GM12878 (cell line): ENCODE results near the gene RAP1GAP. TPM values are rescaled to one million over a fixed set of nuclear protein-coding genes. Genes with fewer than 3 reads are reported as not detected.

Experiments
- ATAC-seq: fragments of 200-7000 bp; cut with Tn5 transposase; 3 replicates; pipeline ENCODE4 v1.9.1; 2020; ENCODE audit warnings: mild to moderate bottlenecking, moderate library complexity
- BruUV-seq: library from RNA; stranded (reverse); fragments of 400-500 nt; replicated peaks from 2 replicates; lab custom pipeline; 2021; lab: Mats Ljungman, UMichigan
- CTCF ChIA-PET: fragments of 300-600 bp; sonication (Branson Sonifier 250); formaldehyde crosslinking; extraction: SDS; loops from one replicate; lab custom pipeline; 2021; ENCODE audit warnings: inconsistent platforms; lab: Yijun Ruan, JAX
- POLR2A ChIA-PET: fragments of 350-600 bp; formaldehyde crosslinking; extraction: SDS; loops from one replicate; lab custom pipeline; 2021; ENCODE audit warnings: inconsistent platforms; lab: Charles Lee
- RAD21 ChIA-PET: fragments of 300-600 bp; sonication (Branson Sonifier 250); formaldehyde crosslinking; loops from one replicate; lab custom pipeline; 2023; ENCODE audit warnings: antibody characterized with exemption; ENCODE audit not compliant: unreplicated experiment; lab: Charles Lee
- SMC1A ChIA-PET: fragments of 300-600 bp; sonication (Branson Sonifier 250); formaldehyde crosslinking; loops from one replicate; lab custom pipeline; 2023; ENCODE audit not compliant: unreplicated experiment, uncharacterized antibody; lab: Charles Lee
- DNase-seq: peaks from one replicate; pipeline ENCODE4 v3.0.0-alpha.2; 2011; ENCODE audit warnings: low read depth, low spot score
- FAIRE-seq: peaks from 3 replicates; lab custom pipeline; 2011; peaks lifted over from hg19 to GRCh38; lab: Jason Lieb, UNC
- H2AFZ ChIP-seq: 2 replicates; pipeline ENCODE4 v1.6.0; 2011; ENCODE audit warnings: low read depth, low read length, control low read depth; ENCODE audit not compliant: control insufficient read depth
- H3K27ac ChIP-seq: 2 replicates; pipeline ENCODE4 v1.5.1; 2011; ENCODE audit warnings: control low read depth; ENCODE audit not compliant: control insufficient read depth, insufficient read depth
- H3K27me3 ChIP-seq, 2 experiments: replicated peaks in 1 of 2; 2 replicates each; pipeline versions ENCODE4 v1.6.0 to v1.6.1; 2011; ENCODE audit warnings: low read length in 1 of 2; ENCODE audit not compliant: control insufficient read depth in 2 of 2, insufficient read depth in 2 of 2
- H3K36me3 ChIP-seq, 2 experiments: 2 replicates each; pipeline ENCODE4 v1.5.1; 2011; ENCODE audit warnings: low read length in 1 of 2; ENCODE audit not compliant: control insufficient read depth in 2 of 2, insufficient read depth in 2 of 2
- H3K4me1 ChIP-seq: 2 replicates; pipeline ENCODE4 v1.6.1; 2011; ENCODE audit warnings: mild to moderate bottlenecking, low read length, moderate library complexity, mixed read lengths; ENCODE audit not compliant: control insufficient read depth, insufficient read depth
- H3K4me2 ChIP-seq: 2 replicates; pipeline ENCODE4 v1.6.0; 2011; ENCODE audit warnings: control low read depth; ENCODE audit not compliant: control insufficient read depth, insufficient read depth
- H3K4me3 ChIP-seq: fragments of 200-600 bp; sonication (generic); 2 replicates; pipeline ENCODE4 v1.5.1; 2016
- H3K79me2 ChIP-seq: 2 replicates; pipeline ENCODE4 v1.6.0; 2011; ENCODE audit warnings: low read length; ENCODE audit not compliant: control insufficient read depth, insufficient read depth
- H3K9ac ChIP-seq: 2 replicates; pipeline ENCODE4 v1.8.0; 2011; ENCODE audit warnings: low read length, control low read depth, mixed read lengths; ENCODE audit not compliant: control insufficient read depth, insufficient read depth
- H3K9me3 ChIP-seq: replicated peaks from 3 replicates; pipeline ENCODE4 v1.5.1; 2011; ENCODE audit warnings: mild to moderate bottlenecking, low read length; ENCODE audit not compliant: control insufficient read depth, insufficient read depth
- H4K20me1 ChIP-seq: 2 replicates; pipeline ENCODE4 v1.6.0; 2011; ENCODE audit not compliant: control insufficient read depth, insufficient read depth
- BCL3 ChIP-seq: IDR thresholded peaks from 2 replicates; pipeline ENCODE4 v1.6.1; 2011; ENCODE audit warnings: borderline replicate concordance, low read depth, mild to moderate bottlenecking, moderate library complexity, low read length; ENCODE audit not compliant: insufficient read depth, poor library complexity, severe bottlenecking
- CEBPZ ChIP-seq: fragments of 150-350 bp; IDR thresholded peaks from 2 replicates; pipeline ENCODE4 v1.6.1; 2016; ENCODE audit warnings: low read depth, low read length
- IRF3 ChIP-seq: fragments of 450-650 bp; IDR thresholded peaks from 2 replicates; pipeline ENCODE4 v1.6.1; 2014; ENCODE audit warnings: mild to moderate bottlenecking
- JUND ChIP-seq: IDR thresholded peaks from 2 replicates; pipeline ENCODE4 v1.6.1; 2012; ENCODE audit warnings: low read depth, mild to moderate bottlenecking, low read length, improper control_type of control experiment, moderate library complexity
- KDM1A ChIP-seq: fragments of 200-600 bp; sonication (generic); IDR thresholded peaks from 2 replicates; pipeline ENCODE4 v1.6.1; 2016; ENCODE audit warnings: borderline replicate concordance
- RCOR1 ChIP-seq: conservative IDR thresholded peaks from 2 replicates; pipeline ENCODE4 v1.6.1; 2012; ENCODE audit warnings: low read depth, low read length, improper control_type of control experiment
- SIX5 ChIP-seq: IDR thresholded peaks from 2 replicates; pipeline ENCODE4 v1.6.1; 2011; ENCODE audit warnings: mild to moderate bottlenecking, low read depth, low read length, moderate library complexity; ENCODE audit not compliant: severe bottlenecking
- WGBS: methylation state at CpG from one replicate; pipeline ENCODE4 v1.1.6; 2016; ENCODE audit warnings: low lambda C conversion rate; ENCODE audit not compliant: insufficient replicate concordance, insufficient coverage; ENCODE audit errors: missing lambda C conversion rate; 5-methylcytosine and 5-hydroxymethylcytosine counted together
- in situ Hi-C: fragments of 300-500 bp; cut with MboI; formaldehyde crosslinking; loops from 9 replicates; pipeline ENCODE4 v1.14.3; 2018; ENCODE audit warnings: mixed read lengths
- intact Hi-C: fragments of 100-400 bp; cut with micrococcal nuclease; formaldehyde crosslinking; loops from one replicate; pipeline ENCODE4 v1.14.2; 2022; ENCODE audit not compliant: unreplicated experiment
- polyA plus RNA-seq, 11 experiments: library from polyadenylated mRNA; depleted of rRNA in 4 of 11; unstranded in 6 of 11; stranded (reverse) in 5 of 11; fragments of >200 nt; fragmentation: Nextera tagmentation in 4 of 11; fragmentation: Illumina TruSeq in 1 of 11; extraction: Ambion mirVana in 4 of 11; extraction: Trizol in 1 of 11; gene quantifications; 1 replicate in 1 of 11; 2 replicates in 10 of 11; pipeline versions ENCODE4 v1.2.1 to v1.2.3, GENCODE V29; 2011 to 2016; ENCODE audit warnings: inconsistent platforms in 2 of 11, missing spikeins in 2 of 11, low read depth in 1 of 11
- total RNA-seq, 4 experiments: library from RNA; depleted of rRNA in 3 of 4; stranded (reverse); fragments of >200 nt in 3 of 4; fragmentation: Illumina TruSeq in 1 of 4; extraction: Trizol in 1 of 4; gene quantifications; 2 replicates each; pipeline versions ENCODE4 v1.2.1 to v1.2.3, GENCODE V29; 2013 to 2021

The RAP1GAP gene
- total and polyA plus RNA-seq, 10 of the 15 experiments (the other 5 are each of a cell fraction or from before 2014, with no cell fraction given) = 0.04 to 0.96 (median 0.09) TPM; not detected in 3

DNA sequence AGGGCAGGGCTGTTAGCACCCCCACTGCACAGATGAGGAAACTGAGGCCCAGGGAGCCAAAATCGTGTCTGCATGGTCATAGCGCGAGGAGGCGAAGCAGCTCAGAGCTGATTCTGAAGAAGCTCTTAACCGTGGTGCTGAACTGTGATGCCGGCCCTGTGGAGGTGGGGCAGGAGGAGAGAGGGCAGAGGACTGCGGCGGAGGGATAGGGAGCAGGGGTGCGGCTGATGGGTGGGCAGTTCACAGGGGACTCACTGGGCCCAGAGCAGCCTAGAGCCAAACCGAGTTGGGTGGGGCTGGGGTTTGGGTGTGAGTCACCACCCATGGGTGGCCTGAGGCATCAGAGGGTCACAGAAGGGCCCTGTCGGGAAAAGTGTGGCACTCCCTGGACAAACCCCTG is 74.7 kb downstream of the RAP1GAP start:
- 0 out of 4 replicates have a peak, but pooled peaks cover 0 to 3% of the 10 kb centered on the region in 2 experiments for H3K27me3 ChIP-seq
- DNase-seq (no peak), FAIRE-seq (no peak), ATAC-seq (no peak)
- 49% methylated on average over 9 of the region's 11 CpGs for WGBS
- no peak overlapping the region for H3K9ac ChIP-seq
- SMC1A ChIA-PET = no interaction called here
- POLR2A ChIA-PET = no interaction called here
- H3K36me3 ChIP-seq = no peaks in the 10 kb centered on the region
- no peaks in the 10 kb centered on the region for H3K9me3 ChIP-seq
- in situ Hi-C loops (no loop called here), intact Hi-C loops (no loop called here)
- CTCF ChIA-PET = interaction anchor here (0.6 to 1.2 kb wide), 2 partner anchors 9 to 221 kb away, joined by 3 to 4 read pairs; no protein-coding TSS in a partner anchor
- H3K79me2 ChIP-seq = no peaks in the 10 kb centered on the region
- RAD21 ChIA-PET = no interaction called here
- no TSS peak for BruUV-seq
- H4K20me1 ChIP-seq = no peaks in the 10 kb centered on the region
- no peak overlapping the region for H3K27ac ChIP-seq
- no peaks in the 10 kb centered on the region for H3K4me1 ChIP-seq
- H3K4me3 ChIP-seq = no peak overlapping the region
- no peak overlapping the region for H2AFZ ChIP-seq
- TF ChIP-seq JUND (no peak), RCOR1 (no peak), KDM1A (no peak), BCL3 (no peak)
- no peak overlapping the region for H3K4me2 ChIP-seq

GRCh38 chr1:21593231-21593630 is 75.9 kb downstream of the RAP1GAP start:
- Histone ChIP-seq H3K9me3 (no peaks in the 10 kb centered on the region), H3K4me3 (no peak overlapping the region), H3K27me3 (0 out of 4 replicates have a peak, but pooled peaks cover 0 to 3% of the 10 kb centered on the region in 2 experiments), H3K9ac (no peak overlapping the region), H3K4me1 (no peaks in the 10 kb centered on the region), H3K79me2 (no peaks in the 10 kb centered on the region), H2AFZ (no peak overlapping the region), H4K20me1 (no peaks in the 10 kb centered on the region), H3K36me3 (no peaks in the 10 kb centered on the region), H3K4me2 (no peak overlapping the region), H3K27ac (no peak overlapping the region)
- 54% methylated on average over 7 of the region's 8 CpGs for WGBS
- RAD21 ChIA-PET = no interaction called here
- intact Hi-C loops = no loop called here
- DNase-seq (no peak), FAIRE-seq (no peak), ATAC-seq (no peak)
- BruUV-seq = no TSS peak
- SMC1A ChIA-PET = no interaction called here
- CTCF ChIA-PET = interaction anchor here (1.2 kb wide), 1 partner anchor 8 kb away, joined by 4 read pairs; no protein-coding TSS in a partner anchor
- in situ Hi-C loops = no loop called here
- POLR2A ChIA-PET = no interaction called here
- TF ChIP-seq SIX5 = no peak
- TF ChIP-seq IRF3 = no peak
- TF ChIP-seq CEBPZ = no peak
